Measurements from ENCODE around the gene MCTP1.

DNA sequence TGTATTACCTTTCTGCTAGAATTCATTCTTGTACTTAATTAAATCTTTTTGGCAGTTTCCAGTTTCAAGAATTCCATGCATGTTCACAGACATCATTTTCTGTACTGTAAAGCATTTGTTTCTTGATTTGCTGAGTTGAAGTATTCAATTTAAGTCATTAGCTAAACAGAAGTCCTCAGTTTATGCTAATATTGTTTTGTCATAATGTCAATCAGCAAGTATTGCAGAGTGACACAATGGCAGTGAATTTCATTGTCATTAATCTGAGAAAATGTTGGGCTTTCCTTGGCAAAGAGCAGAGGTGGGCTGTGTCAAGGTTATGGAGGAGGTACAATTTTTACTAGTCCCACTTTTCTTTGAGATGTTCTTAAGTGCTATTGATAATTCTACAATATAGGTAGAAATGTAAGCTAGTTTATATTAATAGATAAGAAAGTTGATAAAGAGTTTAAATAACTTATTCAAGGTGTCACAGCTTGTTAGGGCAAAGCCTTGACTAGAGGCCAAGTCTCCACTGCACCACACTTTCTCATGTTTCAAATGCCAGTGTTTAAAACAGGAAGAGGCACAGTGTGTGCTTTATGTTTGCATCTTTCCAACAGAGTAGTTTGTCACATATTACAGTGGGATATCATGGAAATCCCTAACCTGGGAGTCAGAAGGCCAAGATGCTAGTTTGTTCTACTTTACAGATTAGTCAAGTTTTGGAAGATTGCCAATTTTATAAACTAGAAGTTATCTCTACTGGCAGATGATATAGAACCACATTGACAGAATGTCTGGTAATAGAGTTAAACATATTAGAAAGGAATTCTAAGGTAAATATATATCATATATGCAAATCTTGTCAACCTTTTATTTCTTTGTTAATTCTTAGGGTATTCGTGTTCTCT, 610.2 kb downstream of the MCTP1 start:
- no peak for TF ChIP-seq FOXM1 (IDR thresholded peaks at IDR 0.05; ENCODE audit: borderline replicate concordance)
- no peak for TF ChIP-seq LEF1 (IDR thresholded peaks at IDR 0.05; ENCODE audit: borderline replicate concordance)
- TF ChIP-seq FOXK2 (IDR thresholded peaks at IDR 0.05): no peak
- no peak for TF ChIP-seq ELF4 (IDR thresholded peaks at IDR 0.05)
- TF ChIP-seq SUZ12 (IDR thresholded peaks at IDR 0.05): no peak
